Gastrocnemius medialis (tissue), 4 donors: ENCODE results near the gene TEAD4.

ENCODE experiments used
- CTCF ChIP-seq, 5 experiments: fragments of 450-650 bp in 3 of 5; fragments of 200-600 bp in 2 of 5; sonication (generic) in 2 of 5; IDR thresholded peaks in 4 of 5; conservative IDR thresholded peaks in 1 of 5; 1 replicate in 4 of 5; 2 replicates in 1 of 5; pipeline ENCODE4 v1.5.1; 2016 to 2019; ENCODE audit warnings: antibody characterized with exemption in 5 of 5, mild to moderate bottlenecking in 3 of 5, moderate library complexity in 3 of 5
- POLR2A ChIP-seq, 2 donors: fragments of 450-650 bp; IDR thresholded peaks; one replicate each; pipeline ENCODE4 v1.6.1; 2017; ENCODE audit warnings: antibody characterized with exemption in 2 of 2, mild to moderate bottlenecking in 2 of 2, moderate library complexity in 2 of 2

- TF ChIP-seq CTCF (IDR thresholded peaks at IDR 0.05 in 4 of 5, conservative IDR thresholded peaks at IDR 0.05 in 1 of 5) (no peak), POLR2A (IDR thresholded peaks at IDR 0.05) (no peak)
Observed at GRCh38 chr12:3069714-3070113, 110.5 kb downstream of the TEAD4 start.
